ENCODE results near the gene FAM120AOS.

The FAM120AOS gene

DNA sequence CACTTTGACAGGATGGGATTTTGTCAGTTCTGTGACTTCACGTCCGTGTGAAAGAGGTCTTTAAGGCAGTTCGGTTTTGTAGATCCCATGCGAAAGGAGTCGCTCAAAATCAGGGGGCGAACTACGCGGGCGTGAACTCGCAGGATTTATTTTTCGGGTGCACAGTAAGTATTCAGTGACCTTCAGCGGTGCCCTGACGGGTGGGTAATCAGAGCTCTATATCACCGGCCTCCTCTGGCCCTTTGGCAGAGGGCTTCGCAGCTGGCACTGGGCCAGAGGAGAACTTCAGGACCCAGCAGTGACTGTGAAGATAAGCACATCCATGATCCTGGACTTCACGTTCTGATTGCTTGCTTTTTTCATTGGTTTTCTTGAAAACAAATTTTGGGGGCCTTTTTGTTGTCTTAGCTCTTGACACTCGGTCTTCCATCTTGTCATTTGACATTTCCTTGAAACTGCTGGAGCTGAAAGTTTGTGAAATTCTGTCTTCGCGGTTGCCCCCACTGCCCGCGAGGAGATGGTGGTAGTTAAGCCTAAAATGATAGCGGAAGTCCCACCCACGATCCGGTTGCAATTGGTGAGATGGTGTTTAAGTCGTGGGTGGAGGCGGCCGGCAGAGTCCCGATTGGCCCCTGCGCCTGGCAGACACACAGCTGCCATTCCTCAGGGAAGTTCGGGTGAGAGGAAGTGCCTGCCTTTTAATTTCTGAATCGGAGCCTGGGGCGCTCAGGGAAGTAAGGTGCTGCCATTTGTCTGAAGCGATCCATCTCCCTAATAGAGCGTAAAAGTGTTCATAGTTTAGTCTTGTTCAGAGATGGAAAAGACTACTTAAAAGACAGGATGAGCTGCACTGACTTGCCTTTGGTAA, at the start of gene FAM120AOS:
Gene FAM120AOS (minus strand): TSS at position 535 of the 868 bp plus-strand sequence. CDS start 872 bp downstream, outside the sequence.
- peak within 1 kb of the TSS; percentile 94 for H3K4me3 Mint-ChIP-seq
- peak; percentile 91 for DNase-seq
- no peaks in the 10 kb centered on the region for H3K27me3 Mint-ChIP-seq
- H3K4me1 Mint-ChIP-seq = peaks cover 57% of the 10 kb centered on the region
- CTCF ChIA-PET = interaction anchor here (0.7 to 2.5 kb wide), 4 partner anchors 11 to 489 kb away, joined by 3 to 18 read pairs (median 8); no protein-coding TSS in a partner anchor
- peaks cover 42% of the 10 kb centered on the region for H3K36me3 Mint-ChIP-seq
- no peaks in the 10 kb centered on the region for H3K9me3 Mint-ChIP-seq
- H3K27ac Mint-ChIP-seq = peak within 1 kb of the TSS; percentile 94

- Mint-ChIP-seq H3K36me3 (peaks cover 65% of the 10 kb centered on the region), H3K4me3 (peak overlapping the region; percentile 78), H3K4me1 (peaks cover 46% of the 10 kb centered on the region), H3K27me3 (no peaks in the 10 kb centered on the region), H3K27ac (peak overlapping the region; percentile 89), H3K9me3 (no peaks in the 10 kb centered on the region)
- CTCF ChIA-PET = no interaction called here
- no peak for DNase-seq
Measured at GRCh38 chr9:93501406-93501805, 48.0 kb upstream of the FAM120AOS start.

- peaks cover 67% of the 10 kb centered on the region for H3K36me3 Mint-ChIP-seq
- no peaks in the 10 kb centered on the region for H3K27me3 Mint-ChIP-seq
- H3K27ac Mint-ChIP-seq = peak overlapping the region; percentile 89
- H3K4me1 Mint-ChIP-seq = peaks cover 43% of the 10 kb centered on the region
- peak overlapping the region; percentile 78 for H3K4me3 Mint-ChIP-seq
- no peak for DNase-seq
- no peaks in the 10 kb centered on the region for H3K9me3 Mint-ChIP-seq
- CTCF ChIA-PET = no interaction called here
Measured at GRCh38 chr9:93500571-93501298, 47.4 kb upstream of the FAM120AOS start.

DNA sequence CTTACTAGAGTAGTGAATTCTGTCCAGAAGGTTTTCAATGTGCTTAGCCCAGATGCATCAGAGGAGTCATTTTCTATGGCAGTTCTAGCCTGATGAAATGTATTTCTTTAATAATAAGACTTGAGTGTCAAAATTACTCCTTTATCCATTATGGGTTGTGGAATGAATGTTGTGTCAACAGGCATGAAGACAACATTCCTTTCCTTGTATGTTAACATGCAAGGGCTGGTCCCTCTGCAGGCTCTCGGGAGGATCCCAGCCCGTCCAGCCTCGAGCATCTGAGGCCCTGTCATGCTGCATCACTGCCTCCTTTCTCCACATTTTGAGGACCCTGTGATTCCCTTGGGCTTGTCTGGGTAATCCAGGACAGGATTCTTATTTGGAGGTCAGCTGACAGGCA, 42.9 kb upstream of the FAM120AOS start:
- peaks cover 16% of the 10 kb centered on the region for H3K4me1 Mint-ChIP-seq
- CTCF ChIA-PET = no interaction called here
- no peaks in the 10 kb centered on the region for H3K9me3 Mint-ChIP-seq
- DNase-seq = no peak
- H3K36me3 Mint-ChIP-seq = peaks cover 56% of the 10 kb centered on the region
- no peak overlapping the region for H3K4me3 Mint-ChIP-seq
- H3K27ac Mint-ChIP-seq = no peak overlapping the region
- H3K27me3 Mint-ChIP-seq = no peaks in the 10 kb centered on the region

GRCh38 chr9:93493949-93494348, 40.6 kb upstream of the FAM120AOS start:
- no peak for DNase-seq
- Mint-ChIP-seq H3K9me3 (no peaks in the 10 kb centered on the region), H3K27me3 (no peaks in the 10 kb centered on the region), H3K4me3 (no peak overlapping the region), H3K27ac (no peak overlapping the region), H3K36me3 (peaks cover 39% of the 10 kb centered on the region), H3K4me1 (no peaks in the 10 kb centered on the region)
- CTCF ChIA-PET = no interaction called here

GRCh38 chr9:93492327-93492726, 38.9 kb upstream of the FAM120AOS start:
- no peak for DNase-seq
- H3K9me3 Mint-ChIP-seq = no peaks in the 10 kb centered on the region
- H3K4me3 Mint-ChIP-seq = no peak overlapping the region
- H3K4me1 Mint-ChIP-seq = peaks cover 6% of the 10 kb centered on the region
- H3K27me3 Mint-ChIP-seq = no peaks in the 10 kb centered on the region
- H3K27ac Mint-ChIP-seq = peak overlapping the region; percentile 57
- CTCF ChIA-PET = no interaction called here
- H3K36me3 Mint-ChIP-seq = peaks cover 40% of the 10 kb centered on the region

- Mint-ChIP-seq H3K9me3 (no peaks in the 10 kb centered on the region), H3K27me3 (no peaks in the 10 kb centered on the region), H3K4me1 (peaks cover 9% of the 10 kb centered on the region), H3K36me3 (peaks cover 39% of the 10 kb centered on the region), H3K4me3 (no peak overlapping the region), H3K27ac (no peak overlapping the region)
- no peak for DNase-seq
- CTCF ChIA-PET = no interaction called here
Measured at GRCh38 chr9:93491593-93492232, 38.3 kb upstream of the FAM120AOS start.

GRCh38 chr9:93488244-93488643, 34.9 kb upstream of the FAM120AOS start:
- no peak overlapping the region for H3K27ac Mint-ChIP-seq
- DNase-seq = no peak
- H3K36me3 Mint-ChIP-seq = peaks cover 43% of the 10 kb centered on the region
- peaks cover 18% of the 10 kb centered on the region for H3K4me1 Mint-ChIP-seq
- H3K4me3 Mint-ChIP-seq = no peak overlapping the region
- no peaks in the 10 kb centered on the region for H3K27me3 Mint-ChIP-seq
- peaks cover 2% of the 10 kb centered on the region for H3K9me3 Mint-ChIP-seq
- CTCF ChIA-PET = no interaction called here

- CTCF ChIA-PET = no interaction called here
- Mint-ChIP-seq H3K9me3 (peaks cover 2% of the 10 kb centered on the region), H3K4me3 (no peak overlapping the region), H3K36me3 (peaks cover 50% of the 10 kb centered on the region), H3K27me3 (no peaks in the 10 kb centered on the region), H3K27ac (no peak overlapping the region), H3K4me1 (peaks cover 23% of the 10 kb centered on the region)
- DNase-seq = no peak
Measured at GRCh38 chr9:93486268-93486667, 32.9 kb upstream of the FAM120AOS start.

GRCh38 chr9:93483497-93483896, 30.1 kb upstream of the FAM120AOS start:
- CTCF ChIA-PET = no interaction called here
- H3K27ac Mint-ChIP-seq = no peak overlapping the region
- H3K4me3 Mint-ChIP-seq = no peak overlapping the region
- H3K9me3 Mint-ChIP-seq = peaks cover 2% of the 10 kb centered on the region
- DNase-seq = no peak
- peaks cover 59% of the 10 kb centered on the region for H3K36me3 Mint-ChIP-seq
- peaks cover 22% of the 10 kb centered on the region for H3K4me1 Mint-ChIP-seq
- no peaks in the 10 kb centered on the region for H3K27me3 Mint-ChIP-seq

- Mint-ChIP-seq H3K27me3 (no peaks in the 10 kb centered on the region), H3K9me3 (peaks cover 2% of the 10 kb centered on the region), H3K4me3 (no peak overlapping the region), H3K27ac (no peak overlapping the region), H3K36me3 (peaks cover 55% of the 10 kb centered on the region), H3K4me1 (peaks cover 11% of the 10 kb centered on the region)
- CTCF ChIA-PET = no interaction called here
- no peak for DNase-seq
Measured at GRCh38 chr9:93480728-93481324, 27.4 kb upstream of the FAM120AOS start.

DNA sequence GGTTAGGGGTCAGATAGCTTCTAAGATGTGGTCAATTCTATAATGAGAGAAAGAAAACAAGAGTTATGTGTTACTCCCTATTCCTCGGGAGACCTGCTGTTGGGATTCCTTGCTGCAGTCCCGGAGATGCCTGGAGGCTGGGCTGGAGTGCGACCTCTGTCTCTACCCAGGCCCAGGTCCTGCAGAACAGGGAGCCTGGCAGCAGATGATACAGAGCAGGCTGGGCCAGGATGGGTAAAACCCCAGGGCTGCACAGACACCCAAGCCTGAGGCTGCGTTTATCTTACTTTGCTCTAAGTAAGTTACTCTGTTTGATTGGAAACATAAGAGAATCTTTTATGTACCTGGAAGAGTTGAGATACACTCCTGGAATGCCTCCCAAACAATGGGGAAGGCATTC, 26.9 kb upstream of the FAM120AOS start:
- peaks cover 55% of the 10 kb centered on the region for H3K36me3 Mint-ChIP-seq

GRCh38 chr9:93479726-93480125, 26.3 kb upstream of the FAM120AOS start:
- H3K36me3 Mint-ChIP-seq = peaks cover 54% of the 10 kb centered on the region
- no peak overlapping the region for H3K27ac Mint-ChIP-seq
- H3K4me1 Mint-ChIP-seq = peaks cover 15% of the 10 kb centered on the region

More for the DNA sequence above, 26.9 kb upstream of the FAM120AOS start:
- Mint-ChIP-seq H3K27ac (no peak overlapping the region), H3K4me3 (no peak overlapping the region), H3K4me1 (peaks cover 12% of the 10 kb centered on the region), H3K9me3 (no peaks in the 10 kb centered on the region), H3K27me3 (no peaks in the 10 kb centered on the region)
- CTCF ChIA-PET = no interaction called here
- DNase-seq = no peak

DNA sequence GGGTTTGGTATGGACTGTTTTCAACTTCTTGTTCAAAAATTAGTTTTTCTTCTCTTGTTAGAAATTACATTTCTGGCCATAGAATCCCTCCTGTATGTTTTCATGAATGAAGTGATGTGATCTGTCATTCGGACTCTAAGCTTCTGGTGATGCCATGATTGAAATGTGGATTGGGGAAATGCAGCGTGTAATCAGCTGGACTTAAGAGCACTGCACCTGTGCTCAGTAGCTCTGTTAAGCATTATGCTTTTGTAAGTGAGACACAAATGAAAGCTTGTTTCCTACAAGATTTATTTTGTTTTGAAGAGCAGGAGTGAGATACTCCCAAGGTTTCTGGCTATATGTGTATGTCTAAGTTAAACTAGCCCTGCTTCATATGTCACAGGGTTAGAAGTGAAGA, 24.0 kb upstream of the FAM120AOS start:
- Mint-ChIP-seq H3K9me3 (no peaks in the 10 kb centered on the region), H3K4me3 (no peak overlapping the region), H3K27ac (no peak overlapping the region), H3K36me3 (peaks cover 49% of the 10 kb centered on the region), H3K27me3 (no peaks in the 10 kb centered on the region), H3K4me1 (peaks cover 15% of the 10 kb centered on the region)
- DNase-seq = no peak
- CTCF ChIA-PET = interaction anchor here (1.3 to 1.5 kb wide), 3 partner anchors 9 to 24 kb away, joined by 3 read pairs; partner anchors contain the start of gene FAM120AOS

More at GRCh38 chr9:93479726-93480125, 26.3 kb upstream of the FAM120AOS start:
- H3K9me3 Mint-ChIP-seq = no peaks in the 10 kb centered on the region
- CTCF ChIA-PET = no interaction called here
- no peak for DNase-seq
- H3K4me3 Mint-ChIP-seq = no peak overlapping the region
- no peaks in the 10 kb centered on the region for H3K27me3 Mint-ChIP-seq

Measured in activated naive CD4-positive, alpha-beta T cell treated with anti-CD3 and anti-CD28 coated beads, Interleukin-2, amount 10 ng/mL, durations not matched to agents 7 days and 5 days (primary cell).